GM12892 (cell line): Measurements from ENCODE around the gene TET1.

Experiments used
- POLR2A ChIP-seq: IDR thresholded peaks from 2 replicates; pipeline ENCODE4 v1.6.1; 2011; ENCODE audit warnings: low read depth, low read length, control low read depth
- POLR2AphosphoS5 ChIP-seq: IDR thresholded peaks from 2 replicates; pipeline ENCODE4 v1.6.1; 2011; ENCODE audit warnings: low read depth, low read length, control low read depth
- TAF1 ChIP-seq: IDR thresholded peaks from 2 replicates; pipeline ENCODE4 v1.6.1; 2011; ENCODE audit warnings: low read depth, mild to moderate bottlenecking, control low read depth, low read length, borderline replicate concordance

DNA sequence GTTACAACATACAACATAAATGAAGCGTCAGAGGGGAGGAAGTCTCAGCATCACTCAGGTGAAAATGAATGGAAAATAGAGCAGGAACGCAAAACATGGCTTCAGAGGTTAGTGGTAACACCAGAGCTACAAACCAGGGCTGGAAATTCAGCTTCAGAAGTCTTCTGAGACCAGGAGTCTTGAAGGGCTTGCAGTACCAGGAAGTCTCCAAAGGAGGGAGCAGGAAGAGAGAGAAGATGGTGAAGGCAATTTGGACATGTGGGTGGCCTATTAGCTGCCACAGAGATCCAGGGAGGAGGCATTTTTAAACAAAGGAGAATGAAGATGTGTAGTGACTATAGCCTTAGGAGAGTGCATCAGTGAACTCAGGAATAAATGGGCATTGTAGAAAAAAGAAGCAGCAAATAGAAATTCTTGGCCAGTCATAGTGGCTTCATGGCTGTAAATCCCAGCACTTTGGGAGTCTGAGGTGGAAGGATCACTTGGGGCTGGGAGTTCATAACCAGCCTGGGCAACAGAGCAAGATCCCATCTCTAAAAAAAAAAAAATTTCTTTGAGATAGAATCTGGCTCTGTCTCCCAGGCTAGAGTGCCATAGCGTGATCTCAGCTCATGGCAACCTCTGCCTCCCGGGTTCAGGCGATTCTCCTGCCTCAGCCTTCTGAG, 9.3 kb upstream of the TET1 start:
- no peak for TF ChIP-seq POLR2A
- no peak for TF ChIP-seq POLR2AphosphoS5
- TF ChIP-seq TAF1 = no peak
